Mesenchymal stem cell (in vitro differentiated cells and primary cell): Measurements from ENCODE around the gene XRN1.
"Not testable (repeated sequence)": the region's sequence is repeated elsewhere in the genome, so short reads cannot be mapped to it uniquely, and the experiment has no call there.

Source experiments
- DNase-seq: peaks from one replicate; pipeline ENCODE4 v3.0.0-alpha.2; 2013
- H2AFZ ChIP-seq: one replicate; pipeline ENCODE4 v1.6.1; 2013; ENCODE audit warnings: low read depth, mild to moderate bottlenecking, control low read depth, inconsistent platforms, low read length, moderate library complexity
- H2AK5ac ChIP-seq: 2 replicates; pipeline ENCODE4 v1.6.1; 2013; ENCODE audit warnings: low read length, moderate library complexity, mild to moderate bottlenecking, inconsistent platforms; ENCODE audit not compliant: severe bottlenecking
- H2BK120ac ChIP-seq: one replicate; pipeline ENCODE4 v1.6.1; 2013; ENCODE audit warnings: low read depth, mild to moderate bottlenecking, inconsistent platforms, low read length, moderate library complexity
- H2BK12ac ChIP-seq, 2 experiments: one replicate each; pipeline ENCODE4 v1.6.1; 2013; ENCODE audit warnings: inconsistent platforms in 2 of 2, low read length in 2 of 2, mild to moderate bottlenecking in 2 of 2, moderate library complexity in 2 of 2, control low read depth in 1 of 2
- H2BK15ac ChIP-seq: one replicate; pipeline ENCODE4 v1.6.1; 2013; ENCODE audit warnings: mild to moderate bottlenecking, low read depth, inconsistent platforms; ENCODE audit not compliant: poor library complexity, severe bottlenecking
- H2BK5ac ChIP-seq: 2 replicates; pipeline ENCODE4 v1.6.1; 2013; ENCODE audit warnings: low read depth, mild to moderate bottlenecking, low read length, control low read depth, inconsistent platforms; ENCODE audit not compliant: poor library complexity, severe bottlenecking
- H3K14ac ChIP-seq, 2 experiments: one replicate each; pipeline ENCODE4 v1.6.1; 2013; ENCODE audit warnings: inconsistent platforms in 2 of 2, low read length in 2 of 2, control low read depth in 1 of 2, mild to moderate bottlenecking in 1 of 2, moderate library complexity in 1 of 2
- H3K18ac ChIP-seq, 2 experiments: one replicate each; pipeline ENCODE4 v1.6.1; 2013; ENCODE audit warnings: inconsistent platforms in 2 of 2, low read length in 2 of 2, control low read depth in 1 of 2, low read depth in 1 of 2, mild to moderate bottlenecking in 1 of 2
- H3K23ac ChIP-seq, 2 experiments: one replicate each; pipeline ENCODE4 v1.6.1; 2013; ENCODE audit warnings: inconsistent platforms in 2 of 2, low read length in 2 of 2, mild to moderate bottlenecking in 2 of 2, moderate library complexity in 2 of 2, control low read depth in 1 of 2
- H3K27ac ChIP-seq: 2 replicates; pipeline ENCODE4 v1.5.1; 2013; ENCODE audit warnings: mild to moderate bottlenecking, moderate library complexity, low read length, control low read depth, inconsistent platforms; ENCODE audit not compliant: poor library complexity, severe bottlenecking
- H3K27me3 ChIP-seq, 2 experiments: 2 replicates each; pipeline versions ENCODE4 v1.6.1 to v1.7.0; 2013; ENCODE audit warnings: low read length in 2 of 2, mild to moderate bottlenecking in 2 of 2, moderate library complexity in 2 of 2, control low read depth in 1 of 2, inconsistent platforms in 1 of 2; ENCODE audit not compliant: control insufficient read depth in 1 of 2, insufficient read depth in 1 of 2
- H3K36me3 ChIP-seq, 2 experiments: 2 replicates each; pipeline versions ENCODE4 v1.6.1 to v1.7.0; 2013; ENCODE audit warnings: low read length in 2 of 2, control low read depth in 1 of 2, inconsistent platforms in 1 of 2, low read depth in 1 of 2, mild to moderate bottlenecking in 1 of 2; ENCODE audit not compliant: insufficient read depth in 2 of 2, control insufficient read depth in 1 of 2
- H3K4ac ChIP-seq, 2 experiments: one replicate each; pipeline ENCODE4 v1.6.1; 2013; ENCODE audit warnings: inconsistent platforms in 2 of 2, low read length in 2 of 2, mild to moderate bottlenecking in 2 of 2, moderate library complexity in 2 of 2, control low read depth in 1 of 2, low read depth in 1 of 2
- H3K4me1 ChIP-seq: 2 replicates; pipeline ENCODE4 v1.6.1; 2013; ENCODE audit warnings: low read depth, low read length, control low read depth; ENCODE audit not compliant: control insufficient read depth, insufficient read depth
- H3K4me2 ChIP-seq: 2 replicates; pipeline ENCODE4 v1.6.1; 2013; ENCODE audit warnings: low read length, mild to moderate bottlenecking, inconsistent platforms; ENCODE audit not compliant: poor library complexity, severe bottlenecking
- H3K4me3 ChIP-seq, 2 experiments: 2 replicates each; pipeline versions ENCODE4 v1.5.1 to v1.7.0; 2013; ENCODE audit warnings: low read length in 2 of 2, mild to moderate bottlenecking in 2 of 2, control low read depth in 1 of 2, low read depth in 1 of 2; ENCODE audit not compliant: insufficient read depth in 1 of 2
- H3K79me1 ChIP-seq: replicated peaks from 2 replicates; pipeline ENCODE4 v1.6.1; 2013; ENCODE audit warnings: mild to moderate bottlenecking, control low read depth, low read length, inconsistent platforms; ENCODE audit not compliant: poor library complexity, severe bottlenecking
- H3K9ac ChIP-seq: 2 replicates; pipeline ENCODE4 v1.7.0; 2013; ENCODE audit warnings: mild to moderate bottlenecking, low read length, moderate library complexity
- H3K9me3 ChIP-seq: 2 replicates; pipeline ENCODE4 v1.7.0; 2013; ENCODE audit warnings: mild to moderate bottlenecking, low read length; ENCODE audit not compliant: control insufficient read depth
- H4K8ac ChIP-seq: one replicate; pipeline ENCODE4 v1.6.1; 2013; ENCODE audit warnings: inconsistent platforms, mild to moderate bottlenecking, low read length, moderate library complexity
- H4K91ac ChIP-seq: one replicate; pipeline ENCODE4 v1.6.1; 2013; ENCODE audit warnings: mild to moderate bottlenecking, low read length, inconsistent platforms
- WGBS: methylation state at CpG from one replicate; pipeline ENCODE4 v1.1.7; 2013; ENCODE audit warnings: mixed read lengths; 5-methylcytosine and 5-hydroxymethylcytosine counted together

XRN1 gene

DNA sequence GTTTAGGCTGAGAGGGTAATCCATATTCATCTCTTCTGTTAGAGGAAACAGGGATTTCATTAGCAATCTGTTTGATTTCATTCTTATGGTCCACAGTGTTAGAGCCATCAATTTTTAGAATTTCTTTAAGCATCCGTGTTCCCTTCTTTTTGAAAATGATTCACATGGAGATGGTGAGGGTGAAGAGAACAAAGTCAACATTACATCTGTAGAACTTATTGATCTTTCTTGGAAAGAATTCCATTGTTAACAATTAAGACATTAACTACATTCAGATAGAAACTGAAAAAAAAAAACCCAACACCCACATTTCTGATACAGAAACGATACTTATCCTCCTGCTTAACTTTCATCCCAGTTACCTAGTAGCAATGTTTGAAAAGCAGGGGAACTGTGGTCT is 115.4 kb downstream of the XRN1 start:
- Histone ChIP-seq H2AK5ac (no peak overlapping the region), H3K27ac (no peak overlapping the region), H3K4me2 (no peak overlapping the region), H3K27me3 (no peaks in the 10 kb centered on the region), H3K4me1 (no peaks in the 10 kb centered on the region), H3K18ac (no peak overlapping the region), H2BK15ac (no peak overlapping the region), H3K9ac (no peak overlapping the region), H3K79me1 (peaks cover 1% of the 10 kb centered on the region), H4K8ac (no peak overlapping the region), H3K23ac (no peak overlapping the region), H3K14ac (no peak overlapping the region), H3K9me3 (no peaks in the 10 kb centered on the region), H3K4me3 (no peak overlapping the region), H3K4ac (no peak overlapping the region), H2BK12ac (no peak overlapping the region), H2BK5ac (no peak overlapping the region), H2BK120ac (no peak overlapping the region), H2AFZ (no peak overlapping the region), H4K91ac (no peak overlapping the region), H3K36me3 (peaks cover 7 to 70% of the 10 kb centered on the region in 2 experiments)
- 100% methylated on average over 1 of the region's 2 CpGs for WGBS
- no peak for DNase-seq

DNA sequence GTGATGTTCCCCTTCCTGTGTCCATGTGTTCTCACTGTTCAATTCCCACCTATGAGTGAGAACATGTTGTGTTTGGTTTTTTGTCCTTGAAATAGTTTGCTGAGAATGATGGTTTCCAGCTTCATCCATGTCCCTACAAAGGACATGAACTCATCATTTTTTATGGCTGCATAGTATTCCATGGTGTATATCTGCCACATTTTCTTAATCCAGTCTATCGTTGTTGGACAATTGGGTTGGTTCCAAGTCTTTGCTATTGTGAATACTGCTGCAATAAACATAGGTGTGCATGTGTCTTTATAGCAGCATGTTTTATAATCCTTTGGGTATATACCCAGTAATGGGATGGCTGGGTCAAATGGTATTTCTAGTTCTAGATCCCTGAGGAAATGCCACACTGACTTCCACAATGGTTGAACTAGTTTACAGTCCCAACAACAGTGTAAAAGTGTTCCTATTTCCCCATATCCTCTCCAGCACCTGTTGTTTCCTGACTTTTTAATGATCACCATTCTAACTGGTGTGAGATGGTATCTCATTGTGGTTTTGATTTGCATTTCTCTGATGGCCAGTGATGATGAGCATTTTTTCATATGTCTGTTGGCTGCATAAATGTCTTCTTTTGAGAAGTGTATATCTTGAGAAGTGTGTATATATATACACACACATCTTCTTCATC is 123.4 kb downstream of the XRN1 start:
- peaks cover 3 to 46% of the 10 kb centered on the region in 2 experiments for H3K36me3 ChIP-seq
- H3K79me1 ChIP-seq, H3K23ac ChIP-seq, H2AK5ac ChIP-seq, H3K14ac ChIP-seq, H3K4ac ChIP-seq, H3K4me1 ChIP-seq, DNase-seq, H2BK12ac ChIP-seq, H3K4me2 ChIP-seq, H2BK5ac ChIP-seq, H4K91ac ChIP-seq, H2BK120ac ChIP-seq, H2AFZ ChIP-seq, H3K18ac ChIP-seq, H3K4me3 ChIP-seq, H2BK15ac ChIP-seq, H3K9me3 ChIP-seq, H4K8ac ChIP-seq, H3K9ac ChIP-seq, H3K27me3 ChIP-seq, H3K27ac ChIP-seq: not testable (repeated sequence)
- WGBS, result 100% methylated on average over 1 of the region's 1 CpG

DNA sequence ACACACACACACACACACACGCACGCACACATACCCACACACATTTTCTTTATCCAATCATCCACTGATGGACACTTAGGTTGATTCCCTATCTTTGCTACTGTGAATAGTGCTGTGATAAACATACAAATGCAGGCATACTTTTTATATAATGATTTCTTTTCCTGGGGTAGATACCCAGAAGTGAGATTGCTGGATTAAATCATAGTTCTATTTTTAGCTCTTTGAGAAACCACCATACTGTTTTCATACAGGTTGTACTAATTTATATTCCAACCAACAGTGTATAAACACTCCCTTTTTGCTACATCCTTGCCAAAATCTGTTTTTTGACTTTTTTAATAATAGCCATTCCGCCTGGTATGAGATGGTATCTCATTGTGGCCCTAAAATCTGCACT is 127.9 kb downstream of the XRN1 start:
- no peak overlapping the region for H2BK5ac ChIP-seq
- H4K91ac ChIP-seq, result no peak overlapping the region
- H3K9me3 ChIP-seq, result no peaks in the 10 kb centered on the region
- no peaks in the 10 kb centered on the region for H3K27me3 ChIP-seq
- no peak overlapping the region for H2BK120ac ChIP-seq
- H3K4me1 ChIP-seq, result no peaks in the 10 kb centered on the region
- H2BK12ac ChIP-seq, result no peak overlapping the region
- no peak overlapping the region for H3K14ac ChIP-seq
- no peak overlapping the region for H2AFZ ChIP-seq
- no peak overlapping the region for H3K4ac ChIP-seq
- no peak overlapping the region for H3K23ac ChIP-seq
- H3K36me3 ChIP-seq, result peaks cover 0 to 29% of the 10 kb centered on the region in 2 experiments
- 100% methylated on average over 1 of the region's 3 CpGs for WGBS
- H3K27ac ChIP-seq, result no peak overlapping the region
- H3K18ac ChIP-seq, result no peak overlapping the region
- no peak overlapping the region for H2AK5ac ChIP-seq
- no peak overlapping the region for H3K9ac ChIP-seq
- no peak overlapping the region for H2BK15ac ChIP-seq
- no peak overlapping the region for H4K8ac ChIP-seq
- no peak for DNase-seq
- H3K4me3 ChIP-seq, result no peak overlapping the region
- H3K79me1 ChIP-seq, result no peaks in the 10 kb centered on the region
- H3K4me2 ChIP-seq, result no peak overlapping the region

DNA sequence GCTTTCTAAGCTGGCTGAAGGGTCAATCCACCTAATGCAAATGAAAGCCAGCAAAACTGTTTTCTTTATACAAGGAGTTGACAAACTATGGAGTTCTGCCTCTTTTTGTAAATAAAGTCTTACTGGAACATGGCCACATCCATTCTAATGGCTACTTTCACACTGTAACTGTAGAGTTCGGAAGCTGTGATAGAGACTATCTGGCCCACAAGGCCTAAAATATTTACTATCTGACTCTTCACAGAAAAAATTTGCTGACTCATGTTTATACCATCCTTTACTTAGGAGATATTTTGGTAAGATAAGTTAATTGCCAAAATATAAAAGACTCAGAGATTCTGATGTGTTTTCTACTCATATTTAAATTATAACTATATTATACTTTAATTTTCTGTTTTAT is 128.7 kb downstream of the XRN1 start:
- no peak overlapping the region for H2BK15ac ChIP-seq
- H3K4me2 ChIP-seq, result no peak overlapping the region
- no peaks in the 10 kb centered on the region for H3K9me3 ChIP-seq
- WGBS, result no CpG with 5 or more reads among the region's 1 CpG
- no peak overlapping the region for H2BK12ac ChIP-seq
- H3K4me3 ChIP-seq, result no peak overlapping the region
- DNase-seq, result peak; percentile 54
- H2AFZ ChIP-seq, result no peak overlapping the region
- H4K91ac ChIP-seq, result no peak overlapping the region
- H4K8ac ChIP-seq, result no peak overlapping the region
- H2BK5ac ChIP-seq, result no peak overlapping the region
- H3K18ac ChIP-seq, result no peak overlapping the region
- no peak overlapping the region for H3K4ac ChIP-seq
- no peaks in the 10 kb centered on the region for H3K79me1 ChIP-seq
- H3K14ac ChIP-seq, result no peak overlapping the region
- no peaks in the 10 kb centered on the region for H3K4me1 ChIP-seq
- H3K9ac ChIP-seq, result no peak overlapping the region
- no peak overlapping the region for H3K23ac ChIP-seq
- no peak overlapping the region for H2BK120ac ChIP-seq
- H3K27me3 ChIP-seq, result no peaks in the 10 kb centered on the region
- H3K36me3 ChIP-seq, result peaks cover 0 to 33% of the 10 kb centered on the region in 2 experiments
- peak overlapping the region; percentile 59 for H3K27ac ChIP-seq
- H2AK5ac ChIP-seq, result no peak overlapping the region
